ENCODE results near the gene TRABD2B. TPM values are rescaled to one million over a fixed set of nuclear protein-coding genes. Genes with fewer than 3 reads are reported as not detected.

Gene TRABD2B
- total and polyA plus RNA-seq, 11 donors: 0.31 to 1.1 (median 0.80) TPM

DNA sequence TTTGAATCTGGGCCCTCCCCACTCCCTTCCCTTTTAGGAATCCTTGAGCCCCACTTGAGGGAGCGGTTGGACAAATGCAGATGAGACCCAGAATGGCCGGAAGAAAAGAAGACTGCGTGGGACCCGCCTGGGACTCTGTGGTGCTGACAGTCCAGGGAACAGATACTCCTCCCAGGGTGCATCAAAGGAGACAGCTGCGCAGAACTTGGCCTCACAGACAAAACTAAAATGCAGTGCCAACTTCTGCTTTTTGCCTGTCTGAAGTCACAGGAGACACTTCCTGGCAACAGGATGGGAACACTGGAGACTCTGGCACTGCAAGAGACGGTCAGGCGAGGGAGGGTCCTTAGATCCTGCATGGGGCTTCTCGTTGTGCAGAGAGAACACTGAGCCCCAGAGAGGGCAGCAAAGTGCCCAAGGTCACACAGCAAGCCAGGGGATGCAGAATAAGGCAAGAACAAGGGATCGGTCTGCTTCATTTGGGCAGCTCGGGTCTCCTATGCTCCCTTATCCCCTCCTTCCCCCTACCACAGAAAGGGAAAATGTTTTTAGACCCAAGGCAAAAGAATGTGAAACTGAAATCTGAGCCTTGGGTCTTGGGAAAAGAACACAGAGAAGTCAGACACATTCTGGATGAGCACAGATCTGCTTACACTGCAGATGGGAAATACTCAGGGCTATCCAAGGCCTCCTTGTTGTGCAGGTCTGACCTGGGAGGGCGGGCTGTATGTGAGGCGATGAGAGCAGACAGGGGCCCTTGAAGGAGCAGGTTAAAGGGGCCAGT lies 182.4 kb downstream of the TRABD2B start:
- TF ChIP-seq POLR2A (IDR thresholded peaks at IDR 0.05): no peak
- TF ChIP-seq, protein P1, sequence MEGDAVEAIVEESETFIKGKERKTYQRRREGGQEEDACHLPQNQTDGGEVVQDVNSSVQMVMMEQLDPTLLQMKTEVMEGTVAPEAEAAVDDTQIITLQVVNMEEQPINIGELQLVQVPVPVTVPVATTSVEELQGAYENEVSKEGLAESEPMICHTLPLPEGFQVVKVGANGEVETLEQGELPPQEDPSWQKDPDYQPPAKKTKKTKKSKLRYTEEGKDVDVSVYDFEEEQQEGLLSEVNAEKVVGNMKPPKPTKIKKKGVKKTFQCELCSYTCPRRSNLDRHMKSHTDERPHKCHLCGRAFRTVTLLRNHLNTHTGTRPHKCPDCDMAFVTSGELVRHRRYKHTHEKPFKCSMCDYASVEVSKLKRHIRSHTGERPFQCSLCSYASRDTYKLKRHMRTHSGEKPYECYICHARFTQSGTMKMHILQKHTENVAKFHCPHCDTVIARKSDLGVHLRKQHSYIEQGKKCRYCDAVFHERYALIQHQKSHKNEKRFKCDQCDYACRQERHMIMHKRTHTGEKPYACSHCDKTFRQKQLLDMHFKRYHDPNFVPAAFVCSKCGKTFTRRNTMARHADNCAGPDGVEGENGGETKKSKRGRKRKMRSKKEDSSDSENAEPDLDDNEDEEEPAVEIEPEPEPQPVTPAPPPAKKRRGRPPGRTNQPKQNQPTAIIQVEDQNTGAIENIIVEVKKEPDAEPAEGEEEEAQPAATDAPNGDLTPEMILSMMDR (IDR thresholded peaks at IDR 0.05): no peak
- ATAC-seq: peak; percentile 21 to 52 (median 37)
- Histone ChIP-seq H3K9me3 (no peaks in the 10 kb centered on the region), H3K36me3 (no peaks in the 10 kb centered on the region), H3K4me1 (peaks cover 0 to 33% (median 9%) of the 10 kb centered on the region in 12 donors), H3K27me3 (no peaks in the 10 kb centered on the region), H3K4me3 (no peak overlapping the region), H3K27ac (peak overlapping the region in 2 of 12 donors; percentile 26 to 52)
- intact Hi-C loops (cut with DNase I): loop anchor here in 1 of 10 donors (10.0 kb wide), 1 partner anchor 60 kb away; no protein-coding TSS in a partner anchor
- WGBS, 4 donors: 53 to 65% (median 55%) methylated on average over 12 of the region's 12 CpGs
- peak in 1 of 5 donors; percentile 51 for DNase-seq

DNA sequence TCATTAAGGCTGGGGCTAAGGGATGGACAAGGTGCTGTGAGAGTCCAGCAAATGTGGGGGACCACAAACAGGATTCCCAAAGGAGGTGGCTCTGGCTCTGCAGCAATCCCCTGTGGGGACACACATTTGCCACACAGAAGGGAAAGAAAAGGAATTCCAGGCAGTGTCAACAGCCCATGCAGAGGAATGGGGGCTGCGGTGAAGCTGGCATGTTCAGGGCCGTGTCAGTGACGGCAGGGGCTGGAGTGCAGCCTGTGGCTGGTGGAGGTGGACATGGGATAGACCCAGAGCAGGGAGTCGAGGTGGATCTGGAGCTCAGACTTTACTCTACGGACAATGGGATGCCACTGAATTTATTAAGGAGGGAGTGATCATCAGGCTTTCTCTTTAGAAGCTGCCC lies 183.2 kb downstream of the TRABD2B start:
- TF ChIP-seq POLR2A (IDR thresholded peaks at IDR 0.05): no peak
- TF ChIP-seq, protein P1 (IDR thresholded peaks at IDR 0.05): no peak

DNA sequence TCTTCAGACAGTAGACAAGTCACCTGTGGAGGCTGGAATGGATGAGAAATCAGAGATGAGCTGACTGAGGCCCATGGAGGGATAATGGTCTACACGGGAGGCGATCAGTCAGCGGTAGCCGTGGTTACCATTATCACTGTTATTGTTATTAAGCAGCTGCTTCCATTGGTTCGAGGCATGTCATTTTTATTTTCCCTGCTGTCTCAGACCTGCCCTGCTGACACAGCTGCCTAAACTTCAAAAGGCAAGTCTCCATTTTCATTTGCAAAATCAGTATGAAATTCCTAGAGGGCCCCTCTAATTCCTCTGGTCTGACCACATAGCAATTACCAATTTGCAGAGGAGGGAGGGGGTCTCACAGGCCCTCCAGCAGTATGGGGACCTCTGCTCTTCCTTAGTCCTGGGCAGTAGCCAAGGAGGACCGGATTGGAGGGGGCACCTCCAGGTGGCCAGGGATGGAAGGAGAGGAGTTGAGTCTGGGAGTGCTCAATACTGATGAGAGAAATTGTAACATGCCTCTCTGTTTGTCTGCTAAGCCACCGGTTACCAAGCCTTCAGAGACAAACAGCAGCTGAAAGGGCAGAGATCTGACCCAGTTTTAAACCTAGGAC lies 184.2 kb downstream of the TRABD2B start:
- ATAC-seq (no peak), DNase-seq (no peak)
- peaks cover 0 to 28% (median 9%) of the 10 kb centered on the region in 12 donors for H3K4me1 ChIP-seq
- H3K4me3 ChIP-seq: no peak overlapping the region
- TF ChIP-seq POLR2A (IDR thresholded peaks at IDR 0.05): no peak
- TF ChIP-seq, protein P1 (IDR thresholded peaks at IDR 0.05): no peak
- WGBS, 4 donors: 74 to 81% (median 80%) methylated on average over 7 of the region's 7 CpGs
- no peaks in the 10 kb centered on the region for H3K36me3 ChIP-seq
- H3K9me3 ChIP-seq: no peaks in the 10 kb centered on the region
- no peaks in the 10 kb centered on the region for H3K27me3 ChIP-seq
- no peak overlapping the region for H3K27ac ChIP-seq
- intact Hi-C loops (cut with DNase I): loop anchor here in 1 of 10 donors (10.0 kb wide), 1 partner anchor 58 kb away; no protein-coding TSS in a partner anchor

More for the DNA sequence above, 183.2 kb downstream of the TRABD2B start:
- 70 to 74% (median 71%) methylated on average over 5 of the region's 5 CpGs for WGBS, 4 donors
- H3K27me3 ChIP-seq: no peaks in the 10 kb centered on the region
- H3K4me3 ChIP-seq: no peak overlapping the region
- intact Hi-C loops (cut with DNase I): loop anchor here in 1 of 10 donors (10.0 kb wide), 1 partner anchor 59 kb away; no protein-coding TSS in a partner anchor
- H3K4me1 ChIP-seq: peaks cover 0 to 33% (median 9%) of the 10 kb centered on the region in 12 donors
- no peak for DNase-seq
- peak overlapping the region in 2 of 12 donors; percentile 13 to 26 for H3K27ac ChIP-seq
- H3K36me3 ChIP-seq: no peaks in the 10 kb centered on the region
- no peak for ATAC-seq
- no peaks in the 10 kb centered on the region for H3K9me3 ChIP-seq
